GM23338 (cell line): ENCODE measurements around the gene GIMAP2. TPM values are rescaled to one million over a fixed set of nuclear protein-coding genes. Genes with fewer than 3 reads are reported as not detected.

Experiments
- ATAC-seq: fragments of 200-7000 bp; cut with Tn5 transposase; 3 replicates; pipeline ENCODE4 v1.9.1; 2020
- DNase-seq: peaks from one replicate; pipeline ENCODE4 v3.0.0-alpha.2; 2015; ENCODE audit warnings: low spot score
- H2AFZ ChIP-seq: fragments of 200-600 bp; sonication (generic); 2 replicates; pipeline ENCODE4 v1.8.0; 2016; ENCODE audit warnings: antibody characterized with exemption, mild to moderate bottlenecking, moderate library complexity
- H3F3A ChIP-seq: fragments of 200-600 bp; sonication (generic); replicated peaks from 2 replicates; pipeline ENCODE4 v1.8.0; 2017; ENCODE audit warnings: antibody characterized with exemption, mixed run types, low read depth
- H3K27ac ChIP-seq: fragments of 200-600 bp; sonication (generic); 2 replicates; pipeline ENCODE4 v1.6.1; 2016; ENCODE audit warnings: low read depth
- H3K27me3 ChIP-seq: fragments of 200-600 bp; sonication (generic); 2 replicates; pipeline ENCODE4 v1.8.0; 2016; ENCODE audit warnings: mild to moderate bottlenecking, mixed run types, moderate library complexity; ENCODE audit not compliant: insufficient read depth
- H3K36me3 ChIP-seq: fragments of 200-600 bp; sonication (generic); 2 replicates; pipeline ENCODE4 v1.8.0; 2016; ENCODE audit warnings: mild to moderate bottlenecking; ENCODE audit not compliant: insufficient read depth
- H3K4me1 ChIP-seq: fragments of 200-600 bp; sonication (generic); 2 replicates; pipeline ENCODE4 v1.8.0; 2016; ENCODE audit warnings: mild to moderate bottlenecking, moderate library complexity; ENCODE audit not compliant: insufficient read depth
- H3K4me2 ChIP-seq: fragments of 200-600 bp; sonication (generic); 2 replicates; pipeline ENCODE4 v1.7.1; 2017; ENCODE audit warnings: mixed run types
- H3K4me3 ChIP-seq: fragments of 200-600 bp; sonication (generic); 2 replicates; pipeline ENCODE4 v1.6.1; 2016; ENCODE audit warnings: mixed run types
- H3K79me2 ChIP-seq: fragments of 200-600 bp; sonication (generic); replicated peaks from 2 replicates; pipeline ENCODE4 v1.8.0; 2017; ENCODE audit warnings: mild to moderate bottlenecking; ENCODE audit not compliant: insufficient read depth
- H3K9me2 ChIP-seq: fragments of 200-600 bp; sonication (generic); 2 replicates; pipeline ENCODE4 v1.8.0; 2017; ENCODE audit not compliant: insufficient read depth
- H4K20me1 ChIP-seq: fragments of 200-600 bp; sonication (generic); replicated peaks from 2 replicates; pipeline ENCODE4 v1.8.0; 2017; ENCODE audit warnings: mild to moderate bottlenecking; ENCODE audit not compliant: insufficient read depth
- H3K27ac Mint-ChIP-seq: 2 replicates; pipeline ENCODE4 v1.8.0; 2020; ENCODE audit warnings: inconsistent platforms, mild to moderate bottlenecking, moderate library complexity, mixed read lengths
- H3K27me3 Mint-ChIP-seq: 3 replicates; pipeline ENCODE4 v1.8.0; 2022; ENCODE audit warnings: low read depth, mild to moderate bottlenecking, moderate library complexity, mixed read lengths, inconsistent platforms; ENCODE audit not compliant: insufficient read depth, poor library complexity
- H3K36me3 Mint-ChIP-seq: 3 replicates; pipeline ENCODE4 v1.8.0; 2021; ENCODE audit warnings: low read depth, mild to moderate bottlenecking, inconsistent platforms, moderate library complexity, mixed read lengths
- H3K4me1 Mint-ChIP-seq: 3 replicates; pipeline ENCODE4 v1.8.0; 2020; ENCODE audit warnings: mild to moderate bottlenecking, inconsistent platforms, mixed read lengths
- H3K4me3 Mint-ChIP-seq: 3 replicates; pipeline ENCODE4 v1.8.0; 2021; ENCODE audit warnings: moderate library complexity, mild to moderate bottlenecking, inconsistent platforms, mixed read lengths
- H3K9me3 Mint-ChIP-seq: 3 replicates; pipeline ENCODE4 v1.8.0; 2020; ENCODE audit warnings: moderate library complexity, mild to moderate bottlenecking, inconsistent platforms, mixed read lengths
- CREB1 ChIP-seq: fragments of 250-450 bp; sonication (Bioruptor Pico); IDR thresholded peaks from 2 replicates; pipeline ENCODE4 v1.5.0; 2020; ENCODE audit warnings: low read depth, mild to moderate bottlenecking, moderate library complexity
- CTCF ChIP-seq, 2 experiments: fragments of 200-600 bp in 1 of 2; sonication (generic) in 1 of 2; conservative IDR thresholded peaks; 2 replicates each; pipeline versions ENCODE4 v1.5.1 to v1.6.1; 2016 to 2017; ENCODE audit warnings: antibody characterized with exemption in 2 of 2, low read depth in 2 of 2, mild to moderate bottlenecking in 2 of 2, moderate library complexity in 1 of 2
- ETS1 ChIP-seq: IDR thresholded peaks from 2 replicates; pipeline ENCODE4 v1.6.1; 2016; ENCODE audit warnings: antibody characterized with exemption
- EZH2 ChIP-seq: fragments of 200-600 bp; sonication (generic); IDR thresholded peaks from one replicate; pipeline ENCODE4 v1.8.0; 2017; ENCODE audit warnings: antibody characterized with exemption, mild to moderate bottlenecking, low read depth; ENCODE audit not compliant: unreplicated experiment
- EZH2phosphoT487 ChIP-seq: fragments of 200-600 bp; sonication (generic); IDR thresholded peaks from one replicate; pipeline ENCODE4 v1.8.1; 2018; ENCODE audit warnings: antibody characterized with exemption; ENCODE audit not compliant: unreplicated experiment
- JUNB ChIP-seq: IDR thresholded peaks from one replicate; pipeline ENCODE4 v1.6.1; 2016; ENCODE audit warnings: antibody characterized with exemption; ENCODE audit not compliant: unreplicated experiment
- NANOG ChIP-seq: IDR thresholded peaks from 2 replicates; pipeline ENCODE4 v1.6.1; 2016; ENCODE audit warnings: antibody characterized with exemption, borderline replicate concordance
- POLR2AphosphoS5 ChIP-seq: IDR thresholded peaks from 2 replicates; pipeline ENCODE4 v1.6.1; 2016; ENCODE audit warnings: antibody characterized with exemption, low read depth
- REST ChIP-seq: IDR thresholded peaks from one replicate; pipeline ENCODE4 v1.6.1; 2018; ENCODE audit warnings: antibody characterized with exemption; ENCODE audit not compliant: unreplicated experiment
- STAT1 ChIP-seq: IDR thresholded peaks from one replicate; pipeline ENCODE4 v1.6.1; 2016; ENCODE audit warnings: antibody characterized with exemption; ENCODE audit not compliant: unreplicated experiment
- ZNF114 ChIP-seq: fragments of 250-450 bp; sonication (Bioruptor Pico); IDR thresholded peaks from 2 replicates; pipeline ENCODE4 v1.5.0; 2020; ENCODE audit warnings: mild to moderate bottlenecking, moderate library complexity
- ZNF331 ChIP-seq: fragments of 250-450 bp; sonication (Bioruptor Pico); IDR thresholded peaks from 2 replicates; pipeline ENCODE4 v1.5.0; 2020; ENCODE audit warnings: low read depth, mild to moderate bottlenecking, moderate library complexity
- ZNF462 ChIP-seq: fragments of 250-450 bp; sonication (Bioruptor Pico); IDR thresholded peaks from 2 replicates; pipeline ENCODE4 v1.5.0; 2020; ENCODE audit warnings: mild to moderate bottlenecking, moderate library complexity
- long read RNA-seq: library from polyadenylated mRNA; unstranded; transcript quantifications from one replicate; pipeline ENCODE4 v2.0.0, GENCODE V29; 2020; ENCODE audit not compliant: unreplicated experiment
- polyA plus RNA-seq: library from polyadenylated mRNA; unstranded; fragments of >200 nt; fragmentation: Nextera tagmentation; extraction: Ambion mirVana; gene quantifications from 2 replicates; pipeline ENCODE4 v1.2.1, GENCODE V29; 2016
- total RNA-seq: library from RNA; depleted of rRNA; stranded (reverse); fragments of >200 nt; shearing (Covaris generic); gene quantifications from 2 replicates; pipeline ENCODE4 v1.2.3, GENCODE V29; 2014; rRNA removed

GIMAP2 gene
- total RNA-seq: not detected in 2 replicates
- polyA plus RNA-seq: not detected in 2 replicates
- long read RNA-seq: 0 reads

GRCh38 chr7:150685219-150686029, at the start of gene GIMAP2:
TSS of gene GIMAP2 (plus strand) at chr7:150685706. CDS start at chr7:150687060, 1,354 bp downstream.
- Mint-ChIP-seq H3K27ac (no peak within 1 kb of the TSS), H3K4me1 (peaks cover 4% of the 10 kb centered on the region; the same call in 2 of the 3 replicates), H3K9me3 (no peaks in the 10 kb centered on the region; the same call in 2 of the 3 replicates), H3K36me3 (no peaks in the 10 kb centered on the region), H3K27me3 (peaks cover 2% of the 10 kb centered on the region), H3K4me3 (no peak within 1 kb of the TSS)
- no peaks in the 10 kb centered on the region for H3K4me1 ChIP-seq
- DNase-seq (no peak), ATAC-seq (no peak)
- no peaks in the 10 kb centered on the region for H3F3A ChIP-seq
- H3K9me2 ChIP-seq: 0 out of 2 replicates have a peak, but pooled peaks cover 5% of the 10 kb centered on the region
- no peak within 1 kb of the TSS for H3K4me3 ChIP-seq
- 0 out of 2 replicates have a peak within 1 kb of the TSS, but pooled peaks have one; percentile 38 for H2AFZ ChIP-seq
- no peak within 1 kb of the TSS for H3K4me2 ChIP-seq
- no peaks in the 10 kb centered on the region for H3K27me3 ChIP-seq
- H3K27ac ChIP-seq: no peak within 1 kb of the TSS
- no peaks in the 10 kb centered on the region for H3K79me2 ChIP-seq
- H3K36me3 ChIP-seq: no peaks in the 10 kb centered on the region
- no peaks in the 10 kb centered on the region for H4K20me1 ChIP-seq
- TF ChIP-seq NANOG: no peak
- no peak for TF ChIP-seq JUNB
- no peak for TF ChIP-seq ZNF462 (CRISPR knock-in tag)
- TF ChIP-seq STAT1: no peak
- no peak for TF ChIP-seq ZNF331 (CRISPR knock-in tag)
- TF ChIP-seq EZH2phosphoT487: no peak
- no peak for TF ChIP-seq REST
- TF ChIP-seq ZNF114: no peak
- TF ChIP-seq CTCF (conservative IDR thresholded peaks at IDR 0.05; ENCODE audit: low read depth in 2 of 2): no peak
- no peak for TF ChIP-seq EZH2
- TF ChIP-seq POLR2AphosphoS5: no peak
- no peak for TF ChIP-seq CREB1 (CRISPR knock-in tag)
- TF ChIP-seq ETS1: no peak
